Renal cortical epithelial cell (primary cell): Measurements from ENCODE around the gene HDAC8. TPM values are rescaled to one million over a fixed set of nuclear protein-coding genes. Genes with fewer than 3 reads are reported as not detected.
"Not testable (repeated sequence)": the region's sequence is repeated elsewhere in the genome, so short reads cannot be mapped to it uniquely, and the experiment has no call there.

Experiments
- DNase-seq: peaks from one replicate; pipeline ENCODE4 v3.0.0-alpha.2; 2011; ENCODE audit warnings: low read depth
- total RNA-seq: library from RNA; depleted of rRNA; stranded (reverse); fragments of >200 nt; gene quantifications from 2 replicates; pipeline ENCODE4 v1.2.3, GENCODE V29; 2014

The HDAC8 gene
- total RNA-seq, 1 donor from 2014 or later: 48.0 TPM

- no peak for DNase-seq
These were observed 110.9 kb downstream of the HDAC8 start for GRCh38 chrX:72461766-72462165.

- no peak for DNase-seq
These were observed 111.4 kb downstream of the HDAC8 start for GRCh38 chrX:72461288-72461687.

- no peak for DNase-seq
These were observed 111.9 kb downstream of the HDAC8 start for GRCh38 chrX:72460715-72461114.

GRCh38 chrX:72449034-72449433 is 123.6 kb downstream of the HDAC8 start:
- DNase-seq: not testable (repeated sequence)

- not testable (repeated sequence) for DNase-seq
These were observed 131.9 kb downstream of the HDAC8 start for GRCh38 chrX:72440764-72441163.

GRCh38 chrX:72436010-72436409 is 136.6 kb downstream of the HDAC8 start:
- DNase-seq: no peak

- peak; percentile 16 for DNase-seq
These were observed 142.2 kb downstream of the HDAC8 start for GRCh38 chrX:72430405-72430968.

GRCh38 chrX:72421797-72422196 is 150.8 kb downstream of the HDAC8 start:
- no peak for DNase-seq

- DNase-seq: no peak
These were observed 162.7 kb downstream of the HDAC8 start for GRCh38 chrX:72409993-72410392.

- DNase-seq: no peak
These were observed 163.8 kb downstream of the HDAC8 start for GRCh38 chrX:72408885-72409284.

- DNase-seq: not testable (repeated sequence)
These were observed 167.5 kb downstream of the HDAC8 start for GRCh38 chrX:72405136-72405535.

- no peak for DNase-seq
These were observed 170.0 kb downstream of the HDAC8 start for GRCh38 chrX:72402614-72403013.

- DNase-seq: no peak
These were observed 172.8 kb downstream of the HDAC8 start for GRCh38 chrX:72399816-72400215.

GRCh38 chrX:72396117-72396516 is 176.5 kb downstream of the HDAC8 start:
- no peak for DNase-seq

GRCh38 chrX:72395237-72395636 is 177.4 kb downstream of the HDAC8 start:
- DNase-seq: no peak

GRCh38 chrX:72394518-72395170 is 178.0 kb downstream of the HDAC8 start:
- no peak for DNase-seq

GRCh38 chrX:72393836-72394517 is 178.7 kb downstream of the HDAC8 start:
- no peak for DNase-seq

- no peak for DNase-seq
These were observed 179.5 kb downstream of the HDAC8 start for GRCh38 chrX:72392816-72393800.

- DNase-seq: no peak
These were observed 180.6 kb downstream of the HDAC8 start for GRCh38 chrX:72392042-72392441.

- DNase-seq: no peak
These were observed 185.4 kb downstream of the HDAC8 start for GRCh38 chrX:72387247-72387646.

- DNase-seq: no peak
These were observed 190.4 kb downstream of the HDAC8 start for GRCh38 chrX:72382202-72382595.
